Upper lobe of left lung (tissue), 4 donors: ENCODE data around the gene PANX2.

ENCODE experiments used
- CTCF ChIP-seq, 6 experiments: fragments of 450-650 bp in 4 of 6; fragments of 200-600 bp in 2 of 6; sonication (generic) in 2 of 6; IDR thresholded peaks; one replicate each; pipeline ENCODE4 v1.5.1; 2016 to 2019; ENCODE audit warnings: antibody characterized with exemption in 6 of 6
- EP300 ChIP-seq, 4 donors: sonication (generic); formaldehyde crosslinking; IDR thresholded peaks; one replicate each; pipeline ENCODE4 v1.5.1; 2017; ENCODE audit warnings: antibody characterized with exemption in 4 of 4, control low read depth in 2 of 4
- POLR2A ChIP-seq, 4 donors: fragments of 450-650 bp; IDR thresholded peaks; one replicate each; pipeline ENCODE4 v1.5.1; 2016 to 2017; ENCODE audit warnings: antibody characterized with exemption in 4 of 4, mild to moderate bottlenecking in 2 of 4

DNA sequence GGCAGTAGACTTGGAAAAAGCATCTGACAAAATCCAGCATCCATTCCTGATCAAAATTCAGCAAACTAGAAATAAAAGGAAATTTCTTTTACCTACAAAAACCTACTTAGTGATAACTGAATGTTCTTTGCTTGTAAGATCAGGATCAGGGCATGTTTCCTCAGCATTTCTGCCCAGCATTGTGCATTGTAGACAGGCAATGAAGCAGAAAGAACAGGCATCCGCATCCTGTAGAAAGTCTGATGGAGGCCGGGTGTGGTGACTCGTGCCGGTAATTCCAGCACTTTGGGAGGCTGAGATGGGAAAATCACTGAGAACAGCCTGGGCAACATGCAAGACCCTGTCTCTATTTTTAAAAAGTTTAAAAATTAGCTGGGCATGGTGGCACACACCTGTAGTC, 32.5 kb upstream of the PANX2 start:
- TF ChIP-seq CTCF (IDR thresholded peaks at IDR 0.05) (no peak), POLR2A (IDR thresholded peaks at IDR 0.05) (no peak), EP300 (IDR thresholded peaks at IDR 0.05) (no peak)
